Effector memory CD8-positive, alpha-beta T cell (primary cell): ENCODE measurements around the gene MARCHF10.
A peak's percentile ranks its signal among the peaks of the same experiment; 100 is the strongest.

Source experiments
- ATAC-seq: fragments of 150-1000 bp; cut with Tn5 transposase; replicated peaks from 2 replicates; pipeline ENCODE4 v1.10.0; 2021; ENCODE audit warnings: mild to moderate bottlenecking, moderate library complexity
- DNase-seq, 3 experiments: peaks; one replicate each; pipeline ENCODE4 v3.0.0; 2021
- H3K27ac Mint-ChIP-seq, 2 donors: one replicate each; pipeline ENCODE4 v1.8.0; 2022; ENCODE audit warnings: mild to moderate bottlenecking in 2 of 2, mixed read lengths in 2 of 2, moderate library complexity in 2 of 2
- H3K27me3 Mint-ChIP-seq, 2 donors: one replicate each; pipeline ENCODE4 v1.8.0; 2022; ENCODE audit warnings: mixed read lengths in 2 of 2
- H3K36me3 Mint-ChIP-seq: one replicate; pipeline ENCODE4 v1.8.0; 2022; ENCODE audit warnings: mild to moderate bottlenecking, moderate library complexity, mixed read lengths; ENCODE audit not compliant: insufficient read depth
- H3K4me1 Mint-ChIP-seq, 2 donors: one replicate each; pipeline ENCODE4 v1.8.0; 2022; ENCODE audit warnings: low read depth in 2 of 2, mixed read lengths in 2 of 2
- H3K4me3 Mint-ChIP-seq, 2 donors: one replicate each; pipeline ENCODE4 v1.8.0; 2022; ENCODE audit warnings: mild to moderate bottlenecking in 2 of 2, mixed read lengths in 2 of 2, moderate library complexity in 2 of 2
- H3K9me3 Mint-ChIP-seq, 2 donors: one replicate each; pipeline ENCODE4 v1.8.0; 2022; ENCODE audit warnings: mixed read lengths in 2 of 2

Gene MARCHF10

GRCh38 chr17:62724398-62725146 lies 83.5 kb downstream of the MARCHF10 start:
- peak; percentile 56 to 61 (median 60) for DNase-seq
- Mint-ChIP-seq H3K27ac (peak overlapping the region; percentile 94 to 97), H3K36me3 (peaks cover 5% of the 10 kb centered on the region), H3K9me3 (no peaks in the 10 kb centered on the region), H3K27me3 (no peaks in the 10 kb centered on the region), H3K4me1 (peaks cover 27 to 33% of the 10 kb centered on the region in 2 donors), H3K4me3 (peak overlapping the region; percentile 75 to 79)
- peak; percentile 90 for ATAC-seq

GRCh38 chr17:62723842-62724241 lies 84.3 kb downstream of the MARCHF10 start:
- H3K27me3 Mint-ChIP-seq = no peaks in the 10 kb centered on the region

DNA sequence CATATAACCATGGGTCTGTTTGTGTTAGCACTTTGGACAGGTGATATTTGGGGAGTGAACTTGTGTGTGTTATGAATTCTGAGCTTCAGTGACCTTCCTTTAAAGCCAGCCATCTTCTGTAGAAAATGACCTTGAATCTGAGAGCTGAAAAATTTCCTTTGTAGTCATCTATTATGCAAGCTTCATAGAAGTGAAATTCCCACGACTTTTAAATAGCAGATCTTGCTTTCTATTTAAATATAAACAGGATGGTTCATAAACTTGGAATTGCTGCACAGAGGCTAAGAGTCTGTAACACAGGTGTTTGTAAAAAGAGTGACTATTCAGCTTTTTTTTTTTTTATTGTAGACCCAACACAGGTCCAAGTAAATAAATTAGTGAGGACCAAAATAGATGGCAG lies 85.5 kb downstream of the MARCHF10 start:
- no peaks in the 10 kb centered on the region for H3K27me3 Mint-ChIP-seq
- H3K36me3 Mint-ChIP-seq = peaks cover 5% of the 10 kb centered on the region
- peak overlapping the region in 1 of 2 donors; percentile 94 for H3K27ac Mint-ChIP-seq
- no peak overlapping the region for H3K4me3 Mint-ChIP-seq
- no peak for DNase-seq
- H3K4me1 Mint-ChIP-seq = peaks cover 27 to 40% of the 10 kb centered on the region in 2 donors
- no peaks in the 10 kb centered on the region for H3K9me3 Mint-ChIP-seq
- no peak for ATAC-seq

More at GRCh38 chr17:62723842-62724241, 84.3 kb downstream of the MARCHF10 start:
- peaks cover 5% of the 10 kb centered on the region for H3K36me3 Mint-ChIP-seq
- H3K4me1 Mint-ChIP-seq = peaks cover 27 to 34% of the 10 kb centered on the region in 2 donors
- ATAC-seq = no peak
- no peaks in the 10 kb centered on the region for H3K9me3 Mint-ChIP-seq
- no peak for DNase-seq
- peak overlapping the region; percentile 75 to 79 for H3K4me3 Mint-ChIP-seq
- H3K27ac Mint-ChIP-seq = peak overlapping the region; percentile 94 to 97

DNA sequence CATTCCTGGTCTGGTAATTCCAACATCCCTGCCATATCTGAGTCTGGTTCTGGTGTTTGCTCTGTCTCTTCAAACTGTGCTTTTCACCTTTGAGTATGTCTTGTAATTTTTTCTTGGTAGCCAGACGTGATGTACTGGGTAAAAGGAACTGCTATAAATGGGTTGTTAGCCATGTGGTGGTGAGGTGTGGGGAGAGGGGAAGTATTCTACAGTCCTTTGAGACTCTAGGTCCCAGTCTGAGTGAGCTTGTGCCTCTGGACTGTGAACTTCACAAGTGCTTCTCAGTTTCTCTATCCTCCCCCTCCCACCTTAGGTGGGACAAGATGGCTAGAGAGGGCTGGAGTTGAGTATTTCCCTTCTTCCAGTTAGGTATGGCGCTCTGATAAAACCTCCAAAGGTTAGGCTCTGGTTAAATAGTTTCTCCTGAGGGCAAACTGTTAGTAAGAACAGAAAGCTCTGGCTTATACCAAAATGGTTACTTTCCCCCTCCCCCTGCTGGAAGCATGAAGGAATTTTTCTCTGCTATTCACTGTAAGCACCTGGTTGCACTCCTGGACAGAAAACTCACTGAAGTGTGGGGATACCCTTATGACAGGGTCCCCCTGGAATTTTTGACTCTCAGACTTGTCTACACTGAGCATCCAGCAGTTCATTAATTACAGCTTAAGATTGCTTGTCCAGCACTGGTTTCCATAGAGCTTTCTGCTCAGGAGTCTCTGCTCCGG lies 87.8 kb downstream of the MARCHF10 start:
- Mint-ChIP-seq H3K27me3 (no peaks in the 10 kb centered on the region), H3K4me3 (no peak overlapping the region), H3K36me3 (peaks cover 5% of the 10 kb centered on the region), H3K4me1 (peaks cover 20 to 31% of the 10 kb centered on the region in 2 donors), H3K27ac (no peak overlapping the region), H3K9me3 (no peaks in the 10 kb centered on the region)
- DNase-seq (no peak), ATAC-seq (no peak)

- Mint-ChIP-seq H3K36me3 (no peaks in the 10 kb centered on the region), H3K27me3 (no peaks in the 10 kb centered on the region), H3K4me1 (peaks cover 13 to 24% of the 10 kb centered on the region in 2 donors), H3K9me3 (no peaks in the 10 kb centered on the region), H3K27ac (peak overlapping the region in 1 of 2 donors; percentile 33), H3K4me3 (no peak overlapping the region)
- DNase-seq (no peak), ATAC-seq (no peak)
Observed at GRCh38 chr17:62719586-62719985, 88.5 kb downstream of the MARCHF10 start.

GRCh38 chr17:62718429-62718828 lies 89.7 kb downstream of the MARCHF10 start:
- Mint-ChIP-seq H3K36me3 (no peaks in the 10 kb centered on the region), H3K4me3 (peak overlapping the region in 1 of 2 donors; percentile 0), H3K9me3 (no peaks in the 10 kb centered on the region), H3K4me1 (peaks cover 1 to 15% of the 10 kb centered on the region in 2 donors), H3K27me3 (no peaks in the 10 kb centered on the region), H3K27ac (peak overlapping the region in 1 of 2 donors; percentile 1)
- ATAC-seq (peak; percentile 65), DNase-seq (no peak)

- no peak for DNase-seq
- Mint-ChIP-seq H3K36me3 (no peaks in the 10 kb centered on the region), H3K4me3 (peak overlapping the region in 1 of 2 donors; percentile 0), H3K27ac (peak overlapping the region in 1 of 2 donors; percentile 1), H3K9me3 (no peaks in the 10 kb centered on the region), H3K27me3 (no peaks in the 10 kb centered on the region), H3K4me1 (peaks cover 0 to 18% of the 10 kb centered on the region in 2 donors)
- ATAC-seq = peak; percentile 80
Observed at GRCh38 chr17:62717889-62718288, 90.2 kb downstream of the MARCHF10 start.

DNA sequence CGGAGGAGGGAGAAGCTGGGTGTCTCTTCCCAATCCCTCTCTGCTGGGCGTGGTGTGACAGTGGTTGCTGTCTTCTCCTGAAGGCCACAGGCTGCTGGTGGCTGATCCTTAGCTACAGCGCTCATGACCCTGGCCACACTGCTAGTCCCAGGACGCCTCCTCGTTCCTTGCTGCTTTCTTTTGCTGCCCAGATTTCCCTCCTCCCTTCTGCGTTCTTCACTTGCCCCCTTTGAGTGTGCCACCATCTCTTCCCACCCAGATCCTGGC lies 90.6 kb downstream of the MARCHF10 start:
- no peaks in the 10 kb centered on the region for H3K9me3 Mint-ChIP-seq
- no peaks in the 10 kb centered on the region for H3K36me3 Mint-ChIP-seq
- ATAC-seq = no peak
- peak overlapping the region in 1 of 2 donors; percentile 1 for H3K27ac Mint-ChIP-seq
- no peak overlapping the region for H3K4me3 Mint-ChIP-seq
- no peak for DNase-seq
- no peaks in the 10 kb centered on the region for H3K27me3 Mint-ChIP-seq
- peaks cover 0 to 18% of the 10 kb centered on the region in 2 donors for H3K4me1 Mint-ChIP-seq

DNA sequence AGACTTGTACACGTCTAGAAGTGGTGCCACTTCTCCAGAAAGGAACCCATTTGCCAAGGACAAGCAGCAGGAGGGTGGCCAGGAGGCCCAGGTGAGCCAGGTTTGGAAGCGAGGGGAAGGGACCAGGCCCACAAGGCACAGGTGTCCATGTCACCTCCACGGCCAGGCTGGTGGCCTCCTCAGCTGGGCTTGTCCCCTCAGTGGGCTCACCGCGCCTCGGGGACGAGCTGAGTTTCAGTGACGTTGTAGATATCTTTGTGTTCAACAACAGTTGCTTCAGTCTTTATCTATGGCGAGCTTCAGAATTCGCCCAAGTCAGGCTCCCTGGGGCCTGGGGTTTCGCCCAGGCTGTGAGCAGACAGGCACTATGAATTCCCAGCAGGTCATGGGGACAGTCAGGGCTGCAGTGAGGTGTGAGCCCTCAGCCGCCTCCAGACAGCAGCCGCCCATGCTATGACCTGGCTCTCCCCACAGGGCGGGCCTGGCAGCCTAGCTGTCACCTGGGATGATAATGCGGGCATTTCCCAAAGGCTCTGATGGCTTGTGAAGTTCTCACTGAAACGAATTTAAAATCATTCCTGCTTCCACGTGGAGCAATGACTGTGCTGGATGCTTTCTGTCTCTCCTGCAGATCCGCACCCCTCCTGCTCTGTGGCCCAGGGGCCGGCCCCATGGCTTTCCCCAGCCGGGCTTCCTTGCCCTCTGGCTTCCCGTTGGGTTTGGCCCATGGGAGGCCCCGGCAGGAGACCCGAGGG lies 91.1 kb downstream of the MARCHF10 start:
- no peak for DNase-seq
- H3K9me3 Mint-ChIP-seq = no peaks in the 10 kb centered on the region
- peak overlapping the region in 1 of 2 donors; percentile 1 for H3K27ac Mint-ChIP-seq
- no peak for ATAC-seq
- H3K36me3 Mint-ChIP-seq = no peaks in the 10 kb centered on the region
- H3K4me3 Mint-ChIP-seq = no peak overlapping the region
- H3K4me1 Mint-ChIP-seq = peaks cover 0 to 19% of the 10 kb centered on the region in 2 donors
- no peaks in the 10 kb centered on the region for H3K27me3 Mint-ChIP-seq

DNA sequence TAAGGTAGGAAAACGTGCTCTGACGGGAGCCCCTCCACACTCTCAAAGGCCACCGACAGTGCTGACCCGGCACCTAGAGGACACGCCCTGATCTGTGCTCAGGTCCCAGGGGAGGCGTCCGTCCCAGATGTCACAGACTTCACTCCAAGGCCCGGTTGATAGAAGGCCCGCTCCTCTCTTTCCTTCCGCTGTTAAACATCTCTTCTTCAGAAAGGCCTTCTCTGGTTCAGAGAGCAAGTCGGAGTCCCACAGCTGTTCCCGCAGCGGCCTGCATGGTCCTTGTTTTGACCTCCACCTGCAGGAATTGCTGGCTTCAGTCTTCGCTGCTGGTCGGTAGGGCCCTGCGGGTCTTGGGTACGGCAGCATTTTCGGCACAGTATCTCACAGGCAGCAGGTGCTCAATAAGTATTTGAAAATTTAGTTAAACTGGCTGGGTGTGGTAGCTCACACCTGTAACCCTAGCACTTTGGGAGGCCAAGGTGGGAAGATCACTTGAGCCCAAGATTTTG lies 92.2 kb downstream of the MARCHF10 start:
- no peak for DNase-seq
- Mint-ChIP-seq H3K36me3 (no peaks in the 10 kb centered on the region), H3K27ac (no peak overlapping the region), H3K4me1 (peaks cover 0 to 19% of the 10 kb centered on the region in 2 donors), H3K9me3 (no peaks in the 10 kb centered on the region), H3K4me3 (no peak overlapping the region), H3K27me3 (no peaks in the 10 kb centered on the region)
- ATAC-seq = no peak

DNA sequence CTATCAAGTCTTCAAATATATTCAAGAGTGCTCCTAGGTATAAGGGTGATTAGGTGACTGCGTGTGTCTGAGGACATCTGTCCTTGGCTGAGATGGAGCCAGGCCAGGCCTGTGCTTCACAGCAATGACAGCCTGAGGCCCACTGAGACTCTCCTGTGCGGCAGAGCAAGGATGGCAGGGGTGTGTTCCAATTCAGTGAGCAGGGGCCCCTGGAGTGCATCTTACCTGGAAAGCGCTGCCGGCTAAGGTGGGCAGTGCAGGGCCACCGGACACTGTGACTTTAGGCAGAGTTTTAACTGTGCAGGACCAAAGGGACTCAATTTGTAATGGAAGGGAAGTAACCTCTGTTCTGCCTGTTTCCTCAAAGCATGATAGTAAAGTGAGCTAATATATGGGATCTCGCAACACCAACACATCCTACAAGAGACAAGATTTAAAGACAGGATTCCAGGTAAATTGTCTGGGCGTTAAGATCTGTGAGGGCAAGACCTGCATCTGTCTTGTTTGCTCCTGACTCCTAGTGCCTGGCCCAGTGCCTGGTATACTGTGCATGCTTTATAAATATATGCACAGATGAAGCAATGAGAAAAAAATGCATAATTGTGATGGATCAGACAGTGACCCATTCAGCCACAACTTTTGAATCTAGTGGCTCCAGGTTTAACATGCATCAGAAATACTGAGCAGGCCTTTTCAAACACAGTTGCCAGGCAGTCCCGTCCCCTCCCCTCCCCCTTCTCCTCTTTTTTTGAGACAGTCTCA lies 93.9 kb downstream of the MARCHF10 start:
- DNase-seq = no peak

GRCh38 chr17:62713086-62713881 lies 94.8 kb downstream of the MARCHF10 start:
- Mint-ChIP-seq H3K9me3 (no peaks in the 10 kb centered on the region), H3K27me3 (no peaks in the 10 kb centered on the region), H3K4me3 (no peak overlapping the region), H3K36me3 (no peaks in the 10 kb centered on the region), H3K27ac (peak overlapping the region; percentile 61 to 71), H3K4me1 (peaks cover 0 to 12% of the 10 kb centered on the region in 2 donors)
- ATAC-seq (no peak), DNase-seq (no peak)

More for the DNA sequence above, 93.9 kb downstream of the MARCHF10 start:
- no peaks in the 10 kb centered on the region for H3K27me3 Mint-ChIP-seq
- no peaks in the 10 kb centered on the region for H3K36me3 Mint-ChIP-seq
- H3K27ac Mint-ChIP-seq = no peak overlapping the region
- H3K4me1 Mint-ChIP-seq = peaks cover 0 to 15% of the 10 kb centered on the region in 2 donors
- no peaks in the 10 kb centered on the region for H3K9me3 Mint-ChIP-seq
- no peak for ATAC-seq
- H3K4me3 Mint-ChIP-seq = no peak overlapping the region
